Loucy (cell line): ENCODE results near the gene FRAS1.

Experiments
- CTCF ChIP-seq: fragments of 200-600 bp; sonication (generic); conservative IDR thresholded peaks from 2 replicates; pipeline ENCODE4 v1.5.1; 2014; ENCODE audit warnings: mild to moderate bottlenecking, antibody characterized with exemption, low read length
- EZH2phosphoT487 ChIP-seq: fragments of 200-600 bp; IDR thresholded peaks from 2 replicates; pipeline ENCODE4 v1.6.1; 2018; ENCODE audit warnings: antibody characterized with exemption, mild to moderate bottlenecking, moderate library complexity, borderline replicate concordance

- TF ChIP-seq CTCF = no peak
- TF ChIP-seq EZH2phosphoT487 = no peak
Measured at GRCh38 chr4:78562687-78563086, 505.6 kb downstream of the FRAS1 start.
